ENCODE measurements around the gene SLC5A10. TPM values are rescaled to one million over a fixed set of nuclear protein-coding genes. Genes with fewer than 3 reads are reported as not detected.

SLC5A10 gene
- polyA plus RNA-seq, 1 donor (not counting 4 experiments of a cell fraction or from before 2014, with no cell fraction given), result not detected

- H3K9me3 ChIP-seq (ENCODE audit: control insufficient read depth, low read depth, low read length), result no peaks in the 10 kb centered on the region
- H3K4me1 ChIP-seq (ENCODE audit: control insufficient read depth, extremely low read depth, insufficient read depth, low read length), result peaks cover 56% of the 10 kb centered on the region
- H3K9me1 ChIP-seq (ENCODE audit: control insufficient read depth, extremely low read depth, insufficient read depth, low read length), result peaks cover 4% of the 10 kb centered on the region
- no peak overlapping the region for H3K27ac ChIP-seq (ENCODE audit: control insufficient read depth, insufficient read depth, low read length)
- no peaks in the 10 kb centered on the region for H3K27me3 ChIP-seq (ENCODE audit: control insufficient read depth, extremely low read depth, insufficient read depth, low read length)
- H3K9ac ChIP-seq (ENCODE audit: control insufficient read depth, extremely low read depth, insufficient read depth, low read length), result no peak overlapping the region
- dilution Hi-C loops (cut with MboI; ENCODE audit: extremely low pct_ligation_motif_present, low sequenced_read_pairs), result no loop called here
- peaks cover 25 to 47% of the 10 kb centered on the region in 2 experiments for H3K36me3 ChIP-seq (ENCODE audit: control insufficient read depth in 2 of 2, extremely low read depth in 1 of 2, insufficient read depth in 2 of 2, low read length in 2 of 2)
- H4K20me1 ChIP-seq (ENCODE audit: control insufficient read depth, extremely low read depth, insufficient read depth, low read length), result peaks cover 56% of the 10 kb centered on the region
- no peak for FAIRE-seq
- no peak overlapping the region for H3K4me2 ChIP-seq (ENCODE audit: control insufficient read depth, extremely low read depth, insufficient read depth, low read depth, low read length)
- TF ChIP-seq CTCF (optimal IDR thresholded peaks at IDR 0.05 in 1 of 3, IDR thresholded peaks at IDR 0.05 in 1 of 3, conservative IDR thresholded peaks at IDR 0.05 in 1 of 3; ENCODE audit: extremely low read depth in 1 of 3, insufficient read depth in 2 of 3, low read length in 3 of 3) (no peak), EZH2 (IDR thresholded peaks at IDR 0.05; ENCODE audit: low read length) (no peak)
- H3K4me3 ChIP-seq (ENCODE audit: control insufficient read depth in 2 of 3, extremely low read depth in 1 of 3, insufficient read depth in 2 of 3, low read depth in 1 of 3, low read length in 3 of 3), result no peak overlapping the region
- DNase-seq (ENCODE audit: low read depth, low spot score), result no peak
- peaks cover 85% of the 10 kb centered on the region for H3K79me2 ChIP-seq (ENCODE audit: control insufficient read depth, insufficient read depth, low read length)
- no peak overlapping the region for H2AFZ ChIP-seq (ENCODE audit: control insufficient read depth, low read length)
These were observed 39.8 kb downstream of the SLC5A10 start for GRCh38 chr17:18991531-18992315.

GRCh38 chr17:18992454-18993130 is 40.6 kb downstream of the SLC5A10 start:
- Histone ChIP-seq H3K79me2 (ENCODE audit: control insufficient read depth, insufficient read depth, low read length) (peaks cover 94% of the 10 kb centered on the region), H4K20me1 (ENCODE audit: control insufficient read depth, extremely low read depth, insufficient read depth, low read length) (peaks cover 62% of the 10 kb centered on the region), H3K4me1 (ENCODE audit: control insufficient read depth, extremely low read depth, insufficient read depth, low read length) (peaks cover 58% of the 10 kb centered on the region), H3K4me3 (ENCODE audit: control insufficient read depth in 2 of 3, extremely low read depth in 1 of 3, insufficient read depth in 2 of 3, low read depth in 1 of 3, low read length in 3 of 3) (no peak overlapping the region), H3K27me3 (ENCODE audit: control insufficient read depth, extremely low read depth, insufficient read depth, low read length) (no peaks in the 10 kb centered on the region), H3K9ac (ENCODE audit: control insufficient read depth, extremely low read depth, insufficient read depth, low read length) (no peak overlapping the region), H3K9me1 (ENCODE audit: control insufficient read depth, extremely low read depth, insufficient read depth, low read length) (peaks cover 4% of the 10 kb centered on the region), H3K4me2 (ENCODE audit: control insufficient read depth, extremely low read depth, insufficient read depth, low read depth, low read length) (no peak overlapping the region), H3K27ac (ENCODE audit: control insufficient read depth, insufficient read depth, low read length) (no peak overlapping the region), H3K9me3 (ENCODE audit: control insufficient read depth, low read depth, low read length) (no peaks in the 10 kb centered on the region), H2AFZ (ENCODE audit: control insufficient read depth, low read length) (no peak overlapping the region), H3K36me3 (ENCODE audit: control insufficient read depth in 2 of 2, extremely low read depth in 1 of 2, insufficient read depth in 2 of 2, low read length in 2 of 2) (peaks cover 21 to 50% of the 10 kb centered on the region in 2 experiments)
- dilution Hi-C loops (cut with MboI; ENCODE audit: extremely low pct_ligation_motif_present, low sequenced_read_pairs), result no loop called here
- DNase-seq (ENCODE audit: low read depth, low spot score) (no peak), FAIRE-seq (peak; percentile 85)
- TF ChIP-seq CTCF (optimal IDR thresholded peaks at IDR 0.05 in 1 of 3, IDR thresholded peaks at IDR 0.05 in 1 of 3, conservative IDR thresholded peaks at IDR 0.05 in 1 of 3; ENCODE audit: extremely low read depth in 1 of 3, insufficient read depth in 2 of 3, low read length in 3 of 3) (no peak), EZH2 (IDR thresholded peaks at IDR 0.05; ENCODE audit: low read length) (no peak)

All from keratinocyte (primary cell).